GM18507 (cell line): Measurements from ENCODE around the gene FGF22.
"Not testable (repeated sequence)": the region's sequence is repeated elsewhere in the genome, so short reads cannot be mapped to it uniquely, and the experiment has no call there.

Source experiments
- DNase-seq: peaks from one replicate; pipeline ENCODE4 v3.0.0; 2011; ENCODE audit warnings: low read depth; ENCODE audit not compliant: insufficient read length; ENCODE audit errors: extremely low spot score
- FAIRE-seq: peaks from 2 replicates; lab custom pipeline; 2011; peaks lifted over from hg19 to GRCh38; lab: Jason Lieb, UNC

Gene FGF22

GRCh38 chr19:652467-653389 lies 13.0 kb downstream of the FGF22 start:
- FAIRE-seq (no peak), DNase-seq (no peak)

- no peak for DNase-seq
- no peak for FAIRE-seq
Observed at GRCh38 chr19:653425-653824, 13.7 kb downstream of the FGF22 start.

- FAIRE-seq (no peak), DNase-seq (no peak)
Observed at GRCh38 chr19:655691-656090, 16.0 kb downstream of the FGF22 start.

GRCh38 chr19:656751-657559 lies 17.3 kb downstream of the FGF22 start:
- FAIRE-seq (no peak), DNase-seq (no peak)

GRCh38 chr19:657611-658010 lies 17.9 kb downstream of the FGF22 start:
- DNase-seq (no peak), FAIRE-seq (no peak)

- no peak for DNase-seq
- no peak for FAIRE-seq
Observed at GRCh38 chr19:658059-658839, 18.6 kb downstream of the FGF22 start.

GRCh38 chr19:658916-659839 lies 19.5 kb downstream of the FGF22 start:
- no peak for DNase-seq

GRCh38 chr19:660793-661426 lies 21.2 kb downstream of the FGF22 start:
- FAIRE-seq (peak; percentile 67), DNase-seq (no peak)

More at GRCh38 chr19:658916-659839, 19.5 kb downstream of the FGF22 start:
- FAIRE-seq: no peak

GRCh38 chr19:661427-662196 lies 21.9 kb downstream of the FGF22 start:
- FAIRE-seq: peak; percentile 96
- peak; percentile 50 for DNase-seq

GRCh38 chr19:662207-662961 lies 22.7 kb downstream of the FGF22 start:
- DNase-seq (no peak), FAIRE-seq (peak; percentile 85)

GRCh38 chr19:662962-663681 lies 23.4 kb downstream of the FGF22 start, which contains the start of gene RNF126:
Gene RNF126, minus strand, starts transcription at chr19:663214. Its CDS starts 93 bp downstream, at chr19:663121.
- DNase-seq (peak; percentile 96), FAIRE-seq (peak; percentile 89)

- no peak for FAIRE-seq
- DNase-seq: no peak
Observed at GRCh38 chr19:663682-664117, 24.0 kb downstream of the FGF22 start.

- DNase-seq (peak; percentile 72), FAIRE-seq (peak; percentile 71)
Observed at GRCh38 chr19:664913-665443, 25.3 kb downstream of the FGF22 start.

- not testable (repeated sequence) for FAIRE-seq, DNase-seq
Observed at GRCh38 chr19:666985-667573, 27.4 kb downstream of the FGF22 start.

GRCh38 chr19:668675-669434 lies 29.2 kb downstream of the FGF22 start:
- not testable (repeated sequence) for DNase-seq, FAIRE-seq
